ENCODE measurements around the gene CXCL16. TPM values are rescaled to one million over a fixed set of nuclear protein-coding genes. Genes with fewer than 3 reads are reported as not detected.

CXCL16 gene
- total RNA-seq, 1 experiment from 2014 or later: 4.5 TPM

- Histone ChIP-seq H3K79me2 (ENCODE audit: insufficient read depth, low read length) (no peaks in the 10 kb centered on the region), H3K79me1 (ENCODE audit: insufficient read depth, low read depth, low read length, poor library complexity, severe bottlenecking) (no peaks in the 10 kb centered on the region), H4K5ac (ENCODE audit: insufficient read length, low read depth, low read length) (no peak overlapping the region), H4K8ac (replicated peaks; ENCODE audit: insufficient read length, low read depth, low read length) (no peak overlapping the region), H2BK12ac (ENCODE audit: insufficient read length, low read depth, low read length) (no peak overlapping the region), H3K27me3 (ENCODE audit: insufficient read depth, low read length) (no peaks in the 10 kb centered on the region; the same call in 1 of the 2 replicates), H3K27ac (ENCODE audit: insufficient read length, low read depth, low read length) (no peak overlapping the region), H2BK120ac (ENCODE audit: low read depth, low read length, poor library complexity, severe bottlenecking) (no peak overlapping the region), H3K9me3 (ENCODE audit: control insufficient read depth, low read depth, low read length) (no peaks in the 10 kb centered on the region), H3K23ac (ENCODE audit: insufficient read length, low read depth, low read length) (no peak overlapping the region), H2AFZ (ENCODE audit: low read length) (no peak overlapping the region), H3K4me1 (ENCODE audit: insufficient read depth, low read length) (no peaks in the 10 kb centered on the region), H2BK20ac (ENCODE audit: low read depth, low read length, poor library complexity, severe bottlenecking) (no peak overlapping the region), H3K56ac (ENCODE audit: insufficient read length, low read depth, low read length) (no peak overlapping the region), H4K20me1 (ENCODE audit: control insufficient read depth, insufficient read depth, insufficient read length) (no peaks in the 10 kb centered on the region), H2AK5ac (ENCODE audit: insufficient read length, low read length) (no peak overlapping the region), H4K91ac (ENCODE audit: insufficient read length, low read depth, low read length) (no peak overlapping the region), H2BK5ac (ENCODE audit: insufficient read length, low read length) (no peak overlapping the region), H3K14ac (ENCODE audit: insufficient read depth, low read length) (no peak overlapping the region), H3K4me2 (ENCODE audit: insufficient read depth, insufficient read length, low read length) (no peak overlapping the region), H3K9ac (ENCODE audit: extremely low read depth, insufficient read length, low read length) (no peak overlapping the region), H2BK15ac (ENCODE audit: low read depth, low read length) (no peak overlapping the region), H3T11ph (ENCODE audit: low read length) (no peak overlapping the region), H3K4ac (ENCODE audit: low read depth, low read length) (no peak overlapping the region), H3K23me2 (ENCODE audit: insufficient read length, low read depth, low read length, poor library complexity, severe bottlenecking) (no peaks in the 10 kb centered on the region), H3K18ac (ENCODE audit: insufficient read length, low read depth, low read length) (no peak overlapping the region)
- H3K27ac Mint-ChIP-seq: no peak overlapping the region
- peaks cover 59% of the 10 kb centered on the region for H3K27me3 Mint-ChIP-seq (ENCODE audit: low read depth)
- no peak overlapping the region for H3K4me3 Mint-ChIP-seq
- TF ChIP-seq, protein P1, sequence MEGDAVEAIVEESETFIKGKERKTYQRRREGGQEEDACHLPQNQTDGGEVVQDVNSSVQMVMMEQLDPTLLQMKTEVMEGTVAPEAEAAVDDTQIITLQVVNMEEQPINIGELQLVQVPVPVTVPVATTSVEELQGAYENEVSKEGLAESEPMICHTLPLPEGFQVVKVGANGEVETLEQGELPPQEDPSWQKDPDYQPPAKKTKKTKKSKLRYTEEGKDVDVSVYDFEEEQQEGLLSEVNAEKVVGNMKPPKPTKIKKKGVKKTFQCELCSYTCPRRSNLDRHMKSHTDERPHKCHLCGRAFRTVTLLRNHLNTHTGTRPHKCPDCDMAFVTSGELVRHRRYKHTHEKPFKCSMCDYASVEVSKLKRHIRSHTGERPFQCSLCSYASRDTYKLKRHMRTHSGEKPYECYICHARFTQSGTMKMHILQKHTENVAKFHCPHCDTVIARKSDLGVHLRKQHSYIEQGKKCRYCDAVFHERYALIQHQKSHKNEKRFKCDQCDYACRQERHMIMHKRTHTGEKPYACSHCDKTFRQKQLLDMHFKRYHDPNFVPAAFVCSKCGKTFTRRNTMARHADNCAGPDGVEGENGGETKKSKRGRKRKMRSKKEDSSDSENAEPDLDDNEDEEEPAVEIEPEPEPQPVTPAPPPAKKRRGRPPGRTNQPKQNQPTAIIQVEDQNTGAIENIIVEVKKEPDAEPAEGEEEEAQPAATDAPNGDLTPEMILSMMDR (conservative IDR thresholded peaks at IDR 0.05): no peak
- DNase-seq: no peak
- H3K9me3 Mint-ChIP-seq: no peaks in the 10 kb centered on the region
- H3K36me3 Mint-ChIP-seq (ENCODE audit: insufficient read depth in 1 of 3, low read depth in 3 of 3): no peaks in the 10 kb centered on the region
- no CpG with 5 or more reads among the region's 3 CpGs for WGBS (ENCODE audit: extremely low coverage, insufficient read length, low lambda C conversion rate)
- H3K4me1 Mint-ChIP-seq: peaks cover 13 to 16% of the 10 kb centered on the region in 2 experiments
These were observed 10.9 kb upstream of the CXCL16 start for GRCh38 chr17:4750606-4751005.

Measured in H9 (cell line).